SJCRH30 (cell line): Measurements from ENCODE around the gene CELF2. TPM values are rescaled to one million over a fixed set of nuclear protein-coding genes. Genes with fewer than 3 reads are reported as not detected.
A peak's percentile ranks its signal among the peaks of the same experiment; 100 is the strongest.

Experiments used
- DNase-seq, 2 experiments: peaks; one replicate each; pipeline ENCODE4 v3.0.0-alpha.2; 2015 to 2020
- H3K27ac ChIP-seq: fragments of 250-450 bp; sonication (Bioruptor Pico); 2 replicates; pipeline ENCODE4 v1.5.1; 2020; ENCODE audit warnings: mild to moderate bottlenecking, moderate library complexity
- H3K27me3 ChIP-seq: fragments of 250-450 bp; sonication (Bioruptor Pico); 2 replicates; pipeline ENCODE4 v1.5.1; 2020; ENCODE audit warnings: mild to moderate bottlenecking, moderate library complexity
- H3K36me3 ChIP-seq: fragments of 250-450 bp; sonication (Bioruptor Pico); 2 replicates; pipeline ENCODE4 v1.5.1; 2020; ENCODE audit warnings: mild to moderate bottlenecking, moderate library complexity
- H3K4me1 ChIP-seq: fragments of 250-450 bp; sonication (Bioruptor Pico); 2 replicates; pipeline ENCODE4 v1.5.1; 2020; ENCODE audit warnings: mild to moderate bottlenecking, moderate library complexity
- H3K4me3 ChIP-seq: fragments of 250-450 bp; sonication (Bioruptor Pico); 2 replicates; pipeline ENCODE4 v1.5.1; 2020; ENCODE audit warnings: mild to moderate bottlenecking, moderate library complexity
- H3K9me3 ChIP-seq: fragments of 250-450 bp; sonication (Bioruptor Pico); replicated peaks from 2 replicates; pipeline ENCODE4 v1.5.1; 2020; ENCODE audit warnings: mild to moderate bottlenecking, moderate library complexity
- total RNA-seq: library from RNA; depleted of rRNA; stranded (reverse); fragments of >200 nt; shearing (Covaris generic); gene quantifications from 2 replicates; pipeline ENCODE4 v1.2.3, GENCODE V29; 2014; rRNA removed

CELF2 gene
- 60.9 and 65.2 TPM in 2 replicates for total RNA-seq

- Histone ChIP-seq H3K4me1 (peaks cover 51% of the 10 kb centered on the region), H3K27me3 (no peaks in the 10 kb centered on the region), H3K4me3 (peak within 1 kb of the TSS; percentile 98), H3K36me3 (0 out of 2 replicates have a peak, but pooled peaks cover under 1% of the 10 kb centered on the region), H3K9me3 (no peaks in the 10 kb centered on the region), H3K27ac (peak within 1 kb of the TSS; percentile 96)
- DNase-seq = peak; percentile 89
Observed at GRCh38 chr10:11017570-11018431, at the start of gene CELF2. Gene CELF2 (plus strand): TSS chr10:11017872. CDS start chr10:11018090, 218 bp downstream.

- Histone ChIP-seq H3K27me3 (no peaks in the 10 kb centered on the region), H3K4me1 (peaks cover 17% of the 10 kb centered on the region), H3K27ac (peak overlapping the region; percentile 93), H3K9me3 (no peaks in the 10 kb centered on the region), H3K4me3 (peak overlapping the region; percentile 37), H3K36me3 (no peaks in the 10 kb centered on the region)
- DNase-seq = no peak
Observed at GRCh38 chr10:10968257-10968588, 49.4 kb upstream of the CELF2 start.

GRCh38 chr10:10973310-10973709 lies 44.4 kb upstream of the CELF2 start:
- no peaks in the 10 kb centered on the region for H3K9me3 ChIP-seq
- no peaks in the 10 kb centered on the region for H3K27me3 ChIP-seq
- no peak for DNase-seq
- H3K27ac ChIP-seq = no peak overlapping the region
- H3K4me3 ChIP-seq = no peak overlapping the region
- H3K4me1 ChIP-seq = peaks cover 9% of the 10 kb centered on the region
- H3K36me3 ChIP-seq = no peaks in the 10 kb centered on the region

DNA sequence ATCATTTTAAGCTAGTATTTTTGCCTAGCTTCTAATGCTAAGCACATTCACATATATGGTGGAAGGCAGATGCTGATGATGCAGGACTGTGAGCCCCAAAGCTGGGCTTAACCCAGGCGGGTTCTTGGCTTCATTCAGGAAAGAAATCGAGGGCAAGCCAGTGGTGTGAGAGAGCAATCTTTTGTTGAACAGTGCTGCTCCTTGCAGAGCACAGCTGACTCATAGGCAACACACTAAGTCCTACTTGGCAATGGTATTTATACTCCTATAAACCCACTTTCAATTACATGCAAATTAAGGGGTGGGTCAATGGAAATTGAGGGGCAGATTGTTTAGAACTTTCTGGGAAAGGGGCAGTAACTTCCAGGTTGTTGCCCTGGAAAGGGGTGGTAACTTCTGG lies 42.0 kb upstream of the CELF2 start:
- Histone ChIP-seq H3K4me1 (no peaks in the 10 kb centered on the region), H3K27me3 (no peaks in the 10 kb centered on the region), H3K9me3 (no peaks in the 10 kb centered on the region), H3K36me3 (no peaks in the 10 kb centered on the region), H3K27ac (no peak overlapping the region), H3K4me3 (no peak overlapping the region)
- no peak for DNase-seq

DNA sequence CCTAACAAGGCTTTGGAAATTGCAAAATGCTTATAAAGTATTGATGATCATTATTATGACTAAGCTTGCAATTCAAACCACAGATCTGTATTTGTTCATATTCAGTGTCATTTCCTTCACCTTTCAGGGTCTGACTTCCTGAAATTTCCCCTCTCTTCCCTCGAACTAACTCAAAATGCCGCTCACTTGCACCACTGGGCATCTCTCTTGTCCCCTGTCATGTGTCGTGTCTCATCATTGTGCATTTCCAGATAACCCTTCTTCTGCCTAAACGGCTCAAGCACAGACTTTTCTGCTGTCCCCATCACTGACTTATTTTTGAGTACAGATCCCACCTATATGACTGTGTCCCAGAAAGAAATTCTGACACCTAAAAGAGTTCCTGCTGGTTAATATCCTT lies 41.0 kb upstream of the CELF2 start:
- Histone ChIP-seq H3K9me3 (no peaks in the 10 kb centered on the region), H3K27me3 (no peaks in the 10 kb centered on the region), H3K27ac (no peak overlapping the region), H3K36me3 (no peaks in the 10 kb centered on the region), H3K4me3 (no peak overlapping the region), H3K4me1 (no peaks in the 10 kb centered on the region)
- no peak for DNase-seq

- Histone ChIP-seq H3K27me3 (no peaks in the 10 kb centered on the region), H3K36me3 (no peaks in the 10 kb centered on the region), H3K27ac (no peak overlapping the region), H3K4me3 (no peak overlapping the region), H3K9me3 (no peaks in the 10 kb centered on the region), H3K4me1 (no peaks in the 10 kb centered on the region)
- no peak for DNase-seq
Observed at GRCh38 chr10:10977226-10977956, 40.3 kb upstream of the CELF2 start.

- H3K4me1 ChIP-seq = no peaks in the 10 kb centered on the region
- DNase-seq = no peak
- H3K27ac ChIP-seq = no peak overlapping the region
- no peaks in the 10 kb centered on the region for H3K9me3 ChIP-seq
- no peaks in the 10 kb centered on the region for H3K27me3 ChIP-seq
- no peak overlapping the region for H3K4me3 ChIP-seq
- no peaks in the 10 kb centered on the region for H3K36me3 ChIP-seq
Observed at GRCh38 chr10:10977978-10978377, 39.7 kb upstream of the CELF2 start.

DNA sequence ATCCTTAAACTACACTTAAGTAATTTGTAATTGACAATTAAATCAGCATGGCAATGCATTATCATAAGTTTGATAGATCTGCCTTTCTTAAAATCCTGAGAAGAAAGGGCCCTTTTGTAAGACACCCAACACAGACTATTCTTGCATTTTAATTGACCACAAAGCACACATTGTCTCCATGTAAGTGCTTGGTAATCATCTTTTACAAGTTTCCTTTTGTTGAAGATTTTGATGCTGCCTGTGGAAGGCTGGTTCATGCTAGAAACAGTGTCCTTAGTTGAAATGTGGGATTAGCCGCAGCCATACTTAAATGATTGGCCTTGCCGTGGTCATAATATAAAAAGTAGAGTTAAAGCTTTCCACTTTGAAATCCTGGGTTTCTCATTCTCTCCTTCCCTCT lies 32.3 kb upstream of the CELF2 start:
- H3K4me3 ChIP-seq = no peak overlapping the region
- DNase-seq = no peak

DNA sequence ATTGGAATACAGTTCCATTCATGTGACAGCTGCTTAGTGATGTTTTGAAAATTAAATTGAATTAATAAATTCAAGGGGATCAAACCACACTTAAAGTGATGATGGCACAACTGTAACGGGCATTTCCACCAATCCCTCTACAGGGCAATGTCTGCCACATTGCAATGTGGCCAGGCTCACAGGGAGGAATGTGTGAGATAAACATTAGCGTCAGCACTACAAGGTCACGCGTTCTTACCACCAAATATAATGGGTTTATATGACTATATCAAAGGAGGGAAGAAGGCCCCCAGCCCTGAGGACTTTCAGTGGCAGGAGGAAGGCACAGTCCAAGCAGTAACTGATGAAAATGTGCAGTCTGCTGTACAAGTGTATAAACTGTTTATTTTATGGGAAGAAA lies 31.1 kb upstream of the CELF2 start:
- Histone ChIP-seq H3K27ac (no peak overlapping the region), H3K36me3 (no peaks in the 10 kb centered on the region), H3K4me1 (no peaks in the 10 kb centered on the region), H3K9me3 (no peaks in the 10 kb centered on the region), H3K4me3 (no peak overlapping the region), H3K27me3 (no peaks in the 10 kb centered on the region)
- no peak for DNase-seq

More for the DNA sequence above, 32.3 kb upstream of the CELF2 start:
- H3K27ac ChIP-seq = no peak overlapping the region
- no peaks in the 10 kb centered on the region for H3K4me1 ChIP-seq
- no peaks in the 10 kb centered on the region for H3K36me3 ChIP-seq
- H3K27me3 ChIP-seq = no peaks in the 10 kb centered on the region
- no peaks in the 10 kb centered on the region for H3K9me3 ChIP-seq

DNA sequence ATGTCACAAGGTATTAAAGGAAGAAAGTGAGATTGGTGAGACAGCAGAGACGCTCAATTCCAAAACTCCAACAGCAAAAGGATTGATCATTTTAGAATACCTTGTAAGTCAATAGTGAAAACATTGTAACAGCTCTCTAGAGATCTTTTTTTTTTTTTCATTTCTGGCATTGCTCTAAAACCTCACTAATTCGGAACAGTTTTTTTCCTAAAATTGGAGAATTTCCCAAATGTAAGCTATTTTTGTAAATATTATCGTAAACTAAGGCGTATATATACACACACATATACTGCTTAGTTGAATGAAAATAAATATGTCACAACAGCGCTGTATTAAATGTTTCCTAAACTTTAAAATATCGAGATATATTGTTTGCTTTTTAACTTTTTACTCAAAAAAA lies 30.6 kb upstream of the CELF2 start:
- Histone ChIP-seq H3K4me3 (no peak overlapping the region), H3K27me3 (no peaks in the 10 kb centered on the region), H3K27ac (no peak overlapping the region), H3K36me3 (no peaks in the 10 kb centered on the region), H3K9me3 (no peaks in the 10 kb centered on the region), H3K4me1 (no peaks in the 10 kb centered on the region)
- no peak for DNase-seq

DNA sequence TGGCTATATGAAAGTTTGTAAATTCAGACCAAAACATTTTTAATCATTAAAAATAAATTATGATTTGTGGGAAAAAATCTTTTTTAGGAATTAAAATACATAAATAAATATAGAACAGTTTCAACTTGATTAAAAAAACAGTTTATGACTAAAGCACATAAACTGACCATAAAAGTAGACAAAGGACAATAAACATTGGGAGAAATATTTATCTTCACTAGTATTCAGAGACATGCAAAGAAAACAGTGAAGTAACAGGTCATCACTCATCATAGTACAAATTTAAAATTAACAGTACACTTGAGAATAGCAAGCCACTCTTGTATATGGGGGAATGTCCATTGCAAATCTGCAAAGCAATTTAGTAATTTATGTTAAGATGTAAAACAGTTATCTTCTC lies 28.0 kb upstream of the CELF2 start:
- no peaks in the 10 kb centered on the region for H3K27me3 ChIP-seq
- no peaks in the 10 kb centered on the region for H3K36me3 ChIP-seq
- H3K4me1 ChIP-seq = no peaks in the 10 kb centered on the region
- no peaks in the 10 kb centered on the region for H3K9me3 ChIP-seq
- no peak overlapping the region for H3K4me3 ChIP-seq
- no peak overlapping the region for H3K27ac ChIP-seq
- DNase-seq = no peak

GRCh38 chr10:10991144-10991543 lies 26.5 kb upstream of the CELF2 start:
- Histone ChIP-seq H3K4me3 (no peak overlapping the region), H3K27me3 (no peaks in the 10 kb centered on the region), H3K27ac (no peak overlapping the region), H3K9me3 (no peaks in the 10 kb centered on the region), H3K36me3 (no peaks in the 10 kb centered on the region), H3K4me1 (no peaks in the 10 kb centered on the region)
- no peak for DNase-seq

DNA sequence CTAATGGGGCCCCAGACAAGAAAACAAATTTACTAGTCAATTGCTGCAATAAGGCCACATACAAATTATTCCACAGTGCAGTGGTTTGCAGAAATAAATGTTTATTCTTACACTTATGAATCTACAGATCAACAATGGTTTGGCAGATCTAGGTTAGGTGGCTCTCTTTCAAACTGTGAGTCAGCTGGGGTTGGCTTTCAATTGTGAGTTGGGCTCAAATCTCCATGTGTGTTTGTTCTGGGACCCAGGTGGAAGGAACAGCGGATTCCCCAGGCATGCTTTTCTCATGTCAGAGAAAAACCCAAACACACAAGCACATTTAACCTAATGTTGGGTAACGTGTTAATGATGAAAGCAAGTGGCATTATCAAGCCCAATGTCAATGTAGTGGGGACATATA lies 25.6 kb upstream of the CELF2 start:
- H3K27me3 ChIP-seq = no peaks in the 10 kb centered on the region
- H3K36me3 ChIP-seq = no peaks in the 10 kb centered on the region
- H3K27ac ChIP-seq = no peak overlapping the region
- no peak for DNase-seq
- H3K9me3 ChIP-seq = no peaks in the 10 kb centered on the region
- H3K4me3 ChIP-seq = no peak overlapping the region
- no peaks in the 10 kb centered on the region for H3K4me1 ChIP-seq

- no peak for DNase-seq
- Histone ChIP-seq H3K9me3 (0 out of 2 replicates have a peak, but pooled peaks cover 3% of the 10 kb centered on the region), H3K27ac (no peak overlapping the region)
Observed at GRCh38 chr10:10992961-10993714, 24.5 kb upstream of the CELF2 start.

DNA sequence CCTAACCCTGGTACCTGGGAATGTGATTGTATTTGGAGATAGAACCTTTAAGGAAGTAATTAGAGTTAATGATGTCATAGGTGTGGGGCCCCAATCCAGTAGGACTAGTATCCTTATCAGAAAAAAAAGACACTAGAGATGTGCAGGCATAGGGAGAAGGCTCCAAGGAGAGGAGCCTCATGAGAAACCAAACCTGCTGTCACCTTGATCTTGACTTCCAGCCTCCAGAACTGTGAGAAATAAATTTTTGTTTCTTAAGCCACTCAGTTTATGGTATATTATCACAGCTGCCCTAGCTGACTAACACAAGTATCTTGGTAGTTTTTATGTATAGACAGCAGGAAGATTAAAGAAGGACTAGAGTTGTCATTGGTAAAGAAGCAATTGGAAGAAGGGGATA lies 23.9 kb upstream of the CELF2 start:
- Histone ChIP-seq H3K4me3 (no peak overlapping the region), H3K9me3 (0 out of 2 replicates have a peak, but pooled peaks cover 3% of the 10 kb centered on the region), H3K27me3 (no peaks in the 10 kb centered on the region), H3K27ac (no peak overlapping the region), H3K4me1 (no peaks in the 10 kb centered on the region), H3K36me3 (no peaks in the 10 kb centered on the region)
- DNase-seq = no peak

More at GRCh38 chr10:10992961-10993714, 24.5 kb upstream of the CELF2 start:
- H3K4me3 ChIP-seq = no peak overlapping the region
- no peaks in the 10 kb centered on the region for H3K27me3 ChIP-seq
- H3K4me1 ChIP-seq = no peaks in the 10 kb centered on the region
- no peaks in the 10 kb centered on the region for H3K36me3 ChIP-seq
